ENCODE results near the gene SP8.
"Not testable (repeated sequence)": the region's sequence is repeated elsewhere in the genome, so short reads cannot be mapped to it uniquely, and the experiment has no call there.

Gene SP8

DNA sequence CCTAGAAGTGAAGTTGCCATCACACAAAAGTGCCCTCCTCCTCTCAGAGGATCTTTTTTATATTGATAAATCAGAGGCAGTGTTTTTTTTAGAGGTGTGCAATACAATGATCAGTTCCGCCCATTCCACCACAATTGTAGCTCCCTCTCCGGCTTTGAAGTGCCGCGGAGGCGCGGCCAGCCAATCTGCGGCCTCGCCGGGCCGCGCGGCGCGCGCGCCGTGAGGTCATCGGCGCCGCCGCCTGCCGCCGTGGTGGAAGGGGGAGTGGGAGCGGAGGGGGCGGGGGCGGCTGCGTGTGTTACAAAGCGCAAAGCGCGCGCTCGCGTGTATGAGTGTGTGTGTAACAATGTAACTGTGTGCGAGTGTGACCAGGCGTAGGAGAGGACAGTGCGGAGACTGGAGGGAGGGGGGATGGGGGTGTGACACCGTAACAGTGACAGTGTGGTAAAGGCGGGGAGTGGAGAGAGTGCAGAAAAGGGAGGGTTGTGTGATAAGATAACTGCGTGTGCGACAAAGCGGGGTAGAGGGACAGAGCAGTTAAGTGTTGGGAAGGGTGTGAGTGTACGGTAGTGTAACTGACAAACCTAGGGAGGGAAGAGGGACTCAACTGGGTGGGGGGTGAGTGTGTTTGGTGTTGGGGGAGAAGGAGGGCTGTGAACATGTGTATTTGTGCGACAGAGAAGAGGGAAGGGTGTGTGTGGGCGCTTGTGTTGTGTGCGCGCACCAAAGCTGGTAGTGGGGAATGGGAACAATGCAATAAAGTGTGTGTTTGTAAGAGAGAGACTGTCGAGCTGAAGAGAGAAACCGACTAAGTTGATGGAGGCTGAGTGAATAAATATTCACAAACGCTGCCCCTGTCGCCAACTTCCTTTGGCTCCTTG lies at the start of gene SP8:
TSS of gene SP8 (minus strand) at position 108 of the 881 bp plus-strand sequence. CDS start at position 20, 88 bp downstream.
- DNase-seq (ENCODE audit: low read depth) = no peak

DNA sequence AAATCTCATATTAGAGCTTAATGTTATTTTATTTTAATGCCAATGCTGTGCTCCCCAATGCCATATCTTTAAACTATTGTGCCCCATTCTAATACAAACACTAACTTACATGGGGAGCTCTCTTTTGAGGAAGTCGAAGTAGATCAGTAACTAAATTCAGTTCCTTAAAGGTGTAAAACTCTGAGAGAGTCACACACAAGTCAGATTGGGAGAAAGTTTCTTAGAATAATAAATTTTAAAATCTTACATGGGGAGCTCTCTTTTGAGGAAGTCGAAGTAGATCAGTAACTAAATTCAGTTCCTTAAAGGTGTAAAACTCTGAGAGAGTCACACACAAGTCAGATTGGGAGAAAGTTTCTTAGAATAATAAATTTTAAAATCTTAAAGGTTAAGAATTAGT lies 49.7 kb upstream of the SP8 start:
- not testable (repeated sequence) for DNase-seq (ENCODE audit: low read depth)

DNA sequence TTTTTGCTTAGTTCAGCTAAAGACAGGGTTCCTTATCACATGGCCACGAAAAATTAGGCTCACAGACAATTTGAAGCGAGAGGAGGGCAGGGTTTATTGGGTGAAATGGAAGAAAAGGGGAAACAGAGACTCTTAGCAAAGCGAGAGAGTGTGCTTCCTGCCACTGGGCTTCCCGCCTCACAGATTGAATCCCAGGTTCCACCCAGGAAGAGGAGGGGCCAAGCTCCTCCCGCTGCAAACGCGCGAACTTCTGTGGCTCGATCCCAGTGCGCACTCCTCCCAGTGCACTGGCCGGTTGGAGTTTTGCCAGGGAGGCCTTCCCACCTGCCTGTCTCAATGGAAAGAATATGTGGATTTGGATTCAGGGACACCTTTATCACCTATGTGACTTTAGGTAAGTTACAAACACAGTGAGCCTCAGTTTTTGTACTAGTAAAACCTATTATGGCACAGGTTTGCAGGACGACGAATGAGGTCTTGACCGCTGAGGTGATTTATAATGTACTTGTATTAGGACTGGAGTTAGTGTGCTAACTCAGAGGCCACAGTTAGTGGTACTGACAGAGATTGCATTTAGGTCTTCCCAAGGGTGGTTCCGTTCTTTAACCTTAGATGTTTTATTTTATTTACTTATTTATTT lies 48.5 kb upstream of the SP8 start:
- no peak for DNase-seq (ENCODE audit: low read depth)

DNA sequence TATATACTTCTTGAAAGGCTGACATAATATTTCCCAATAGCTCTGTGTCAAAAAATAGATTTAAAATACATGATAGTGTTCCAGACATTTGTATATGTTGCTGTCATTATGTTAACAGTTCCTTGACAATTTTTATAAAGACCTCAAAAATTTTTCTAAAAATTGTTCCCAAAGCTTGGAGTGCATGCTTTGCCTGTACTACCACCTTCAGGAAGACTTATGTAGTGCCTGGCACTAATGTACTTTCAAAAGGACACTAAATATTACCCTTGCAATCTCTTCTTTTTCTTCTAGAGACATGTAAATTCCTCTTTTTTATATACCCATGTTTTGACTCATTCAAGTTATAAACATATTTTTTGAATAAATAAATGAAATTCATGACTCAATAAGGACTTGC lies 48.0 kb upstream of the SP8 start:
- DNase-seq (ENCODE audit: low read depth) = no peak

DNA sequence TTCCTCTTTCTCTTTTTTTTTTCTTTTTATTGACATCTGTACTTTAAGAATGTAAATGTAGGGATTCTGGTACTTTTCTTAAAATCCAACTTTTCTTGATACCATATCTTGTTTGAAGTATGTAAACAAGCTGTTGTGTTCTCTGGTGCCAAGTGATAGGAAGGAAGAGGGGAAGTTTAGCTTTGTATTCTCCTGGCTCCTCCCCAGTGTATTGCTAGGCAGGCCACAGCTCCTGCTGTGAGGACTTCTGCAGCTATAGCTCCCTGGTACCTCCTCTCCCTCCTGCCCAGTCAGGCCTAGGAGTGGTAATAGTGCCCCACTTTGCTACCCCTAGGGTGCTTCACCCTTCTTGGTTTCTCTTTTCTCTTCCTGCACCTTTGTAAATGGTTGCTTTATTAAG lies 45.3 kb upstream of the SP8 start:
- DNase-seq (ENCODE audit: low read depth) = no peak

DNA sequence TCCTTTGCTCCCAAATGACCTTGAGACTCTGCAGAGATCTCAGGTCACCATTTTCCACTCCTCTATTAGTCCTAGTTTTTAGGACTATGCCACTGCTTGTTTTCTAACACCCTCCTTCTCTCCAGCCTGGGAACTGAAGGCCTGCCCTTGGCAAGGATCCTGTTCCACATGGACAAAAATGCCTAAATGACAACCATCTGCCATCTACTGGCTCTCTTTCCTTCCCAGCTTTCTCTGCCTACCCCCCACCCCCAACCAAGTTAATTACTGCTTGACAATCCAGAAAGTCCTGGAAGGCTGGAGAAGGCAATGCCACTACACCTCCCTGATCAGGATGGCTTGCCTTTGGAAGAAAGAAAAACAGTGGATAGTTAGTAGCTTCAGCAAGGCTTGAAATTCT lies 44.8 kb upstream of the SP8 start:
- DNase-seq (ENCODE audit: low read depth) = no peak

DNA sequence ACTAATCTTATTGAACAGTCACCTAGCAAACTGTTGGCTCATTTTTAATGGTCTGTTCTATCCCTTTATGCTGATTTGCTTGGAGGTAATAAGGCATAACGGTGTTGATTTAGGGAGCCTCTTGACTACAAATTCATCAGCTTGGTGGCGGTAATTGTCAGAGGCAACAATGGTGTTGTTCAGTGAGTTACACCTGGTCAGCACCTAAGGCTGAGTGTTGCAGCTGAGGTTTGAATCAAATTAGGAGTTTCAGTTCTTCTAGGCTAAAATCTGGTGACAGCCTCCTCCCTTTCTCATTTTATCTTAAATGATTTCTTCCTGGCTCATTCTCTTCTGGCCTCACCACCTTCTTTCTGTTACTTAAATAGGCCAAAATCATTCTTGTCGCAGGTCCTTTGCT lies 42.3 kb upstream of the SP8 start:
- no peak for DNase-seq (ENCODE audit: low read depth)

DNA sequence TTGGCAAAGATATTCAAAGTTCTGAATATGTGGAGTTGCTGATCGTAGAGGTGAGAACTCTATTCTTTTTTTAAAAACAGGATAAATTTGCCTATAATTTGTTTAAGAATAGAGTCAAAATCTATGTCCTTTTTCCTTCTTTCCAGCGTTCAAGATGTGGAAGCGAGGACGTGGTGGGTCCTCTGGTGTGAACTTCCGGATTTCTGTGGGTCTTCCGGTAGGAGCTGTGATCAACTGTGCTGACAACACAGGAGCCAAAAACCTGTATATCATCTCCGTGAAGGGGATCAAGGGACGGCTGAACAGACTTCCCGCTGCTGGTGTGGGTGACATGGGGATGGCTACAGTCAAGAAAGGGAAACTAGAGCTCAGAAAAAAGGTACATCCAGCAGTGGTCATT lies 40.5 kb upstream of the SP8 start:
- no peak for DNase-seq (ENCODE audit: low read depth)

DNA sequence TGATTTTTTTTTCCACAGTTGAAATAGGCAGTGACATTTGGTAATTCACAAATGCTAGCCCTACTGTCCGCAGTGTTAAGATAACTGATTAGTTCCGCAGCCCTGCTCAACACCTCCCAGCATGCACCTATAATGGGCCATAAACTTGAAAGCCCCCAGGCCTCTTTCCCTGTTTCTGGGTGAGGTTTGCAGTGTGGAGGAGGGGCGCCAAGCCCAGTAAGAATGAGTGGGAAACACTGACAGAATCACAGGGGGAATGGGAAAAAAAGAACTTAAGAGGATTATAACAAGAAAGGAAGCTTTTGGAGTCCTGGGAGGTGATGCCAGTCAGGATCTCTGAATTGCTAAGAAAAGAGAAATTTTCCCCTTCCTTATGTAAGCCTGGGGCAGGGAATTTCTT lies 39.6 kb upstream of the SP8 start:
- no peak for DNase-seq (ENCODE audit: low read depth)

DNA sequence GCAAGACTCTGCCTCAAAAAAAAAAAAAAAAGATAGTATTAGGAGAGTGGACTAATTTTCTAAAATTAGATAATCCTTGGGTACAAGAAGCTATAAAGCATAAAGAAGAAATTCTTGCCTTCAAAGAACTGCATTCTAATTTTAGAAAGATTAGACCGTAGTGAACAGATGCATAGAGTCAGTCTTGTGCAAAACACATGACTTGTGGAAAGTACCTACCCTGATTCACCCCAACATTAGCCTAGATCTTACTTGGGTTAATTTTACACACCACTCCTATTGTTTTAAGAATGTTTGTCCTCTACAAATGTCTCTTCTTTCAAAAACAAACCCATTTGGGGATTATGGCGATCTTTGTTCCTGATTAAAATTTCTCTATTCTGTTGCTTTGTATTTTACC lies 38.9 kb upstream of the SP8 start:
- DNase-seq (ENCODE audit: low read depth) = no peak

DNA sequence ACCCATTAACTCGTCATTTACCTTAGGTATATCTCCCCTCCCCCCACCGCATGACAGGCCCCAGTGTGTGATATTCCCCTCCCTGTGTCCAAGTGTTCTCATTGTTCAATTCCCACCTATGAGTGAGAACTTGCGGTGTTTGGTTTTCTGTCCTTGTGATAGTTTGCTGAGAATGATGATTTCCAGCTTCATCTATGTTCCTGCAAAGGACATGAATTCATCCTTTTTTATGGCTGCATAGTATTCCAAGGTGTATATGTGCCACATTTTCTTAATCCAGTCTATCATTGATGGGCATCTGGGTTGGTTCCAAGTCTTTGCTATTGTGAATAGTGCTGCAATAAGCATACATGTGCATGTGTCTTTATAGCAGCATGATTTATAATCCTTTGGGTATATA lies 34.7 kb upstream of the SP8 start:
- not testable (repeated sequence) for DNase-seq (ENCODE audit: low read depth)

DNA sequence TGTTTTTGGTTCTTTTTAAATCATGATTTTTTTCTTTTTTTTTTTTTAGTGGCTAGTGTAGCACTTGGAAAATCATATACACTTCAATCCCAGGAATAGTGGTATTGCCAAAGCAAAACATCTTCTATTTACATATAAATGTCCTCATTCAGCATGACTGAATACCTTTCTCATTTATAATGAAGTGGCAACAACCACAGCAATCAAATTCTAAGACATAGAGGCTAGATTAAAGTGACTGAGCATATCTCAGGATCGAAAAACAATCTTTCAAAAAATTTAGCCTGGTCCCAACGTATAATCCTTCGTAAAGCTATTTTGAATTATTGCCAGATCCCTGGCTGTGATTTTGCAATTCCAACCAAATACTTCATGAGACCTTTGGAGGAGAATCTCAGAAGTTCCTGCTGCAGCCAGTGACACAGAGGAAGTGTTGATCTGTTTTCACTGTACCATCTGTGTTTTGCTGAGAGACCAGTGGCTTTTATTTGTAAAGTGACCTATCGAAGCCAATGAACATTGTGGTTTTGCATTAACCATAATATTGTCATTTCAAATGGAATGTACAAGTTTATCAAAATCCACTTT lies 29.8 kb upstream of the SP8 start:
- DNase-seq (ENCODE audit: low read depth) = no peak

DNA sequence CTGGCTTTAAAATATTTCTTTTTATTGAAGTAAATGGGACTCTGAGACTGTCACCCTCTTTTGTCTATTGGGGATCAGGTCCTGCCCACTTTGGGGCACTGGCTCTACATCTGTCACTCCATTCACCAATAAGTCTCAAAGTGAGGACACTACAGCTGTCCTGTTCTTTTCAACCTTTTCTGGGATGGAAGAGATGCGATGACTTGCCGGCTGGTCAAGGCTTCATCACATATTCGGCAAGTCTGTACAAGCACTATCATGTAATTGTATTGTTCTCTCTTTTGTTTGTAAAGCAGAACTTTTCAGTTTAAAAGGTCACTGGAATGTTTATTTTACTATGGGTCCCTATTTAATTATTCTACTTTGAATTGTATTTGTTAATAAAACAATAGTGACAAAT lies 17.7 kb upstream of the SP8 start:
- DNase-seq (ENCODE audit: low read depth) = no peak

DNA sequence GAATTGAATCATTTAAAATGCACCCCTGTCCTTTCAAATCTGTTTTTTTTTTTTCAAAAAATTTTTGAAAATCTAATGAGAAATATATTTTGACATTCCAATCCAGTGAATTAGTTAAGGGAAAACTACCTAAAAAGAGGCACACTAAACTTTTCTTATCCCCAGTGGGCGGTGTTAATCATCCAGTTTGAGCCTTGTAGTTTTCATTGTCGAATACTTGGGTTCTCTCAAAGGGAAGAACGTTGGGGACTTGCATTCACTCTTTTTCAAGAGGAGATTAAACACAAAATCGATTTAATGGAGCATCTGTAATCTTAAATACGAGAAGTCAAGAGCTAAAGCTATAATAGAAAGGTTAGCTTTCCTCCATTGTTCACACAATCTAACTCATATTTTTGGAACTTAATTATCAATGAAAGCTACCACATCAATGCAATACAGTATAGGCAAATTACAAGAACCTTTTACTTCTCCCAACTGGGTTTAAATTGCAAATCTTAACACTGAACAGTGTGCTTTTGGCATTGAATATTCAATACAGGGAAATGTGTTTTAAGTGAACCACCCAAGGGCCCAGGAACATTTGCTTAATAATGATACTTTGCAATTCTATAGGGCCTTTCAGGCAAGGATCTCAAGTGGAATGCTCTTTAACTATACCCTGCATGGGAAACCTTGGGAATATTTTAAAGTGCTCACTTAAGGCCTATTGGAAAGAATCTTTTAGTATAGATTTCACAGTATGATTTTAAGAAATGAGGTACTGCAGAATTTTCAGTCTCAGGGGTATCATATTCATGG lies 13.1 kb upstream of the SP8 start:
- no peak for DNase-seq (ENCODE audit: low read depth)

DNA sequence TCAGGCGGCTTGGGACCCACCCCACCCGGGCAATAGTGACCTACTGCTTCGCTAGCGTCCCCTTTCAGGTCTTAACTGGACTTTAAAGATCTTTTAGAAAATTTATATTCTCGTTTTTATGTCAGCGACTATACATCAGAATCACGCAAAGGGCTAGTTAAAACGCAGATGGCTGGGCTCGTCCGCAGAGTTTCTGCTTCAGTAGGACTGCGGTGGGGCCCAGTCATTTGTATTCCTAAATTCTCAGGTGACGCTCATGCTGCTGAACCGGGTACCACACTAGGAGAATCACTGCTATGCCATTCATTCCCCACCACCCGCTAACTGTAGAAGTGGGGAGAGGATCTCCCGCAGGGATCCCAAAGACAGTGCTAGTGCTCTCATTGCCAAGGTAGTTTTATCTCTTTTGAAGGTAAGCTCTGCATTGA lies 12.0 kb upstream of the SP8 start:
- DNase-seq (ENCODE audit: low read depth) = no peak

DNA sequence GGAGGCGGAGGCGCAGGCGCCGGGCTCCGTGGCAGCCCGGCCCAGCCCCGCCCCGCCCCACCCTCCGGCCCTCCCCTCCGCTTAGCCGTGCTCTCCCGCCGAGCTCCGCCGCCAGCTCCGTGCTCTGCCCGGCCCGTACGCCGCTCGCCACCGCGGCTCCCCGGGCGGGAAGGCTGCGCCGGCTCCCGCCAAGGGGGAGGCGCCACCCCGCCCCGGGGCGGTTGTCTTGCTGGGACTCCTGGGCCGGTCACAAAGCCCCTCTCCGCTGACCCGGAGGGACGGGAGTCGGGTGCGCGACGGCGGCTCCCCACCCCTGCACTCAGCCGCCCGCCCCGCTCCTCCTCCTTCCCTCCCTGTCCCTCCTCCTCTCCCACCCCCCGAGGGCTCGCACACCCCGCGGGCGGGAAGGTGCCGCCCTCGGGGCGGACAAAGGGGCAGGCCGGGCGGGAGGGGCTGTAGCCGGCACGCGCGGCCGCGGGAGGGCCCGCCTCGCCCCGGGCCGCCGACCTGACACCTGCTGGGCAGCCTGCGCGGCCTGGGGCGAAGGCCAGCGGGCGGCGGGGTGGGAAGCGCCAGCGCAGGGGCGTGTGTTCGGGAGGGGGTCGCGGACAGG lies 11.5 kb upstream of the SP8 start:
- DNase-seq (ENCODE audit: low read depth) = no peak

DNA sequence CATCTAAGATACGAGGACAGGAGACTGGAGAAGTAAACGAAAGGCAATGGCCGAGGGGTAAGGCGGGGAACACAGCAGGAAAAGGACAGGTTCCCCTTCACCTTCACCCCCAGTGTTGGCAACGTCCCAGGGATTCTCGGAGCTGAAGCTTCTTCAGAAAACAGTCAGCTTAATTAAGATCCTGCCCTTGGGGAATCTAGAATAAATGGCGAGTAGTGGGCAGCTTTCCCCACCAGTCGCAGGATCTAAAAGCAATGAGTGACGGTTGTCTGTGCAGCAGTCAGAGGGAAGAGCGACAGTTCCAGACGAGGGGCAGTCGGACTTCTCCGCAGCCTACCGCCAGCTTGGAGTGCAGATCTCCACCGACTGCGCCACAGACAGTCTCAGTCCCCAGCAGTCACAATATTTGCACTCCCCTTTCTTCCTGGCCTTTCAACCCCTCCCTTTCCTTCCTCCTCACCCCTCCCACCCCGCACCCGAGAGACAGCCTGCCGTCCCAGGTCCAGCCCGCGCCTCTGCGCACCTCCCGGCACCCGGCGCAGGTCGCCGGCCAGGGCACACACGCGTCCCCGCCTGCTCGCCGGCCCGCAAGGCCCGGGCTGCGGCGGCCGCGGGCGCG lies 10.9 kb upstream of the SP8 start:
- DNase-seq (ENCODE audit: low read depth) = no peak

DNA sequence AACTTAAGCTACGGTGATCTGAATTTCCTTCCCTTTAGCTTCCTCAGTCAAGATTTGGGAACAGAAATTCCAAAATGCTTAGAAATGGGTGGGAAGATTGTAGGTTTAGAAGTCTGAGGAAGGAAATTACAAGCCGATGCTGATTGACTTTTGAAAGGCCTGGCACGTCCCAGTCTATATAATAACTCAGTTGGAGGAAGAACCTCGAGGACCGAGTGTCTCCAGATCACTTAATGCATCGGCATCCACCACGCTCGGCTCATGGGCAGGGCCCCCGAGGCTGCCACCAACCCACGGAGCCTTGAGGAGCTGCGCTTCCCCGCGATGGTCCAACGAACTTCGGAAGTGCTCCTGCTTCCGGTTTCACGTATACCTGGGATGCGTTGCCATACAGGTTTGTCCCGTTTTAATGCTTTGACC lies 10.4 kb upstream of the SP8 start:
- DNase-seq (ENCODE audit: low read depth) = no peak

DNA sequence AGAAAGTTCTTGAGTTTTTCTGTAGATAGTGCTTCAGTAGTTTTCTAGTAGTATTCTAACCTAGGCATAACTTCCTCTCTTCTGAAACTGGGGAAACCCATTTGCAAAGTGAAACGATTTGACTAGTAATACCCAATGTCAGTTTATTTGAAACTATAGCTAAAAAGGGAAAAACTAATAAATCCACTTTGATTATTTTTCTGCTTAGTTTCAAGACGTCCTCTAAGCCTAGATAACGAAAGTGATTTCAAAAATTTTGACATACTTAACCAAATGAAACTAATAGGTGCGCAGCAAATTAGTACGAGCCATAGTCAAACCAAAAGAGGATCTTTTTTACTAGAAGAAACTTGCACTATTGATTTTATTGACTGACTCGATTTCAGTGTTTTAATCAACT lies 9.8 kb upstream of the SP8 start:
- no peak for DNase-seq (ENCODE audit: low read depth)

DNA sequence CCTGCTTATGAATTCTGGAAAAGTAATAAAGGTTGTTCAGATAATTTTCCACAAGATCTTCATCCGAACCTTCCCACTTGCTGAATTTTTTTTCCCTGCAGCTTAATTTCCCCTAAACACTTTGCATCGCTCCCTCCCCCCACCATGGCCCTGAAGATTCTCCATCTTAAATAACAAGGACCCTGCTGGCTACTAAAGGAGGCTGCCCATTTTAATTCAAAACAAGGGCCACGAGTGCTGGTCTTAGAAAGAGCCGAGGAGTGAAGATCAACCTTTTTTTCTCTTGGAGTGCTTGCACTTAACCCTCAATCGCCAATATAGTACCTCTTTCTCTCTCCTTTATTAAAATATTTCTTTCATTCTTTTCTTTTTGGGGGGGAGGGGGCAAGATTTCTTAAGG lies 9.2 kb upstream of the SP8 start:
- DNase-seq (ENCODE audit: low read depth) = no peak

DNA sequence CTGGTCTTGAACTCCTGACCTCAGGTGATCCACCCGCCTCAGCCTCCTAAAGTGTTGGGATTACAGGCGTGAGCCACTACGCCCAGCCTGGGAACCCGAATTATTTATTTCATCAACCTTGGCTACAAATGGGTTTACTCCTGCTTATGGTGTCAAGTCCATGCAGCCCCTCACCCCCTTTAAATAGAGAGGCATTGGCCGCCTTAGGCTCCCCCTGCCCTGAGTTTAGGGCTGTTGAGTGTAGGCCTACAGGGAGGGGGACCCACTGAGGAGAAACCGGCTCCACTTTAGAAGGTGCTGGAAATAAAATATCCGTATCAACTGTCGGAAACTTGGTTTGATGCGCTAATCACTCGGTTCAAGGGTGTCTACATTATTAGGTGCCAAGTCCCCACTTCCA lies 8.7 kb upstream of the SP8 start:
- no peak for DNase-seq (ENCODE audit: low read depth)

DNA sequence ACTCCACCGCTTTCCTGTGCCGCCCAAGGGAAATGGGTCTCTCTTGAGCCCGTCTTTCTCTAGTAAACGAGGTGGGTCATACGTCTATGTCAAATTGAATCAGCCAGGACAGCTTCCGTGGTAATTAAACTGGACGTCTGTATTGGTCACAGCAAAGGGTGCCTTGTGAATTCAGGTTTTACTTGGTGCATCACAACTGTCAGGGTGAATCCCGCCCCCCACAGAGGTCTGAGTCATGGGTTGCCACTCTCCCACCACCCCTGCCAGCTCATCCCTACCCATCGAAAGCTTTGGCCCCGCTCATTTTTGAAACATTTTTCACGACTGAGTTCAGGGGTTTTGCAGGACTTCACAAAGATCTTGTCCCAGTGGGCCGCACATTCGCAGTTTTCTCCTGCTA lies 8.0 kb upstream of the SP8 start:
- DNase-seq (ENCODE audit: low read depth) = no peak
